K562 (cell line): Measurements from ENCODE around the gene STRN3. TPM values are rescaled to one million over a fixed set of nuclear protein-coding genes. Genes with fewer than 3 reads are reported as not detected.
A peak's percentile ranks its signal among the peaks of the same experiment; 100 is the strongest.

Experiments
- ATAC-seq: fragments of 200-7000 bp; cut with Tn5 transposase; 3 replicates; pipeline ENCODE4 v1.9.1; 2020; ENCODE audit warnings: moderate library complexity
- BruUV-seq: library from RNA; stranded (reverse); fragments of 400-500 nt; replicated peaks from 2 replicates; lab custom pipeline; 2021; lab: Mats Ljungman, UMichigan
- CTCF ChIA-PET: fragments of 300-600 bp; formaldehyde crosslinking; extraction: SDS; loops from one replicate; lab custom pipeline; 2021; ENCODE audit warnings: low intra/inter-chr PET ratio; lab: Yijun Ruan, JAX
- POLR2A ChIA-PET: fragments of 300-600, 350-650 bp; sonication (Branson Sonifier 250); formaldehyde crosslinking; extraction: SDS; loops from one replicate; lab custom pipeline; 2021; ENCODE audit warnings: antibody characterized with exemption, inconsistent platforms; lab: Yijun Ruan, JAX
- DNase-seq, 4 experiments: peaks; one replicate each; pipeline versions ENCODE4 v3.0.0 to v3.0.0-alpha.2; 2011 to 2018; ENCODE audit warnings: low spot score in 3 of 4, mixed read lengths in 3 of 4; ENCODE audit errors: extremely low read depth in 1 of 4
- FAIRE-seq: peaks from 2 replicates; lab custom pipeline; 2011; peaks lifted over from hg19 to GRCh38; lab: Jason Lieb, UNC
- H2AFZ ChIP-seq: 2 replicates; pipeline ENCODE4 v1.6.0; 2011; ENCODE audit warnings: low read depth, low read length, control low read depth, inconsistent platforms
- H3K27ac ChIP-seq: fragments of 200-600 bp; 3 replicates; pipeline ENCODE4 v1.8.0; 2011; ENCODE audit warnings: low read depth, mild to moderate bottlenecking, control low read depth, inconsistent platforms, low read length, moderate library complexity, mixed read lengths; ENCODE audit errors: extremely low read depth
- H3K27me3 ChIP-seq, 2 experiments: fragments of 300-600 bp in 1 of 2; 2 replicates in 1 of 2; 3 replicates in 1 of 2; pipeline versions ENCODE4 v1.6.0 to v1.8.0; 2011; ENCODE audit warnings: inconsistent platforms in 2 of 2, low read length in 2 of 2, mild to moderate bottlenecking in 1 of 2, mixed read lengths in 1 of 2, moderate library complexity in 1 of 2; ENCODE audit not compliant: control insufficient read depth in 2 of 2, insufficient read depth in 2 of 2
- H3K36me3 ChIP-seq: fragments of 300-600 bp; 3 replicates; pipeline ENCODE4 v1.8.0; 2011; ENCODE audit warnings: mild to moderate bottlenecking, low read length, inconsistent platforms; ENCODE audit not compliant: control insufficient read depth, insufficient read depth
- H3K4me1 ChIP-seq, 2 experiments: fragments of 200-600 bp in 1 of 2; replicated peaks in 1 of 2; 2 replicates in 1 of 2; 3 replicates in 1 of 2; pipeline versions ENCODE4 v1.5.1 to v1.8.0; 2011; ENCODE audit warnings: inconsistent platforms in 2 of 2, low read length in 2 of 2, mild to moderate bottlenecking in 1 of 2, mixed read lengths in 1 of 2, moderate library complexity in 1 of 2; ENCODE audit not compliant: control insufficient read depth in 2 of 2, insufficient read depth in 2 of 2
- H3K4me2 ChIP-seq: 2 replicates; pipeline ENCODE4 v1.6.1; 2011; ENCODE audit warnings: low read length, control low read depth, inconsistent platforms, mixed read lengths; ENCODE audit not compliant: insufficient read depth
- H3K4me3 ChIP-seq: fragments of 200-600 bp; sonication (generic), shearing (Covaris generic); 2 replicates; pipeline ENCODE4 v1.5.1; 2016; ENCODE audit warnings: control low read depth, inconsistent platforms
- H3K79me2 ChIP-seq: fragments of 200-600 bp; 3 replicates; pipeline ENCODE4 v1.8.0; 2011; ENCODE audit warnings: low read length, inconsistent platforms; ENCODE audit not compliant: control insufficient read depth, insufficient read depth
- H3K9ac ChIP-seq, 2 experiments: 2 replicates each; pipeline versions ENCODE4 v1.6.0 to v1.6.1; 2011; ENCODE audit warnings: low read depth in 2 of 2, low read length in 2 of 2, control low read depth in 1 of 2, inconsistent platforms in 1 of 2, mild to moderate bottlenecking in 1 of 2, mixed read lengths in 1 of 2; ENCODE audit not compliant: insufficient read depth in 1 of 2
- H3K9me1 ChIP-seq: one replicate; pipeline ENCODE4 v1.6.0; 2011; ENCODE audit warnings: inconsistent platforms, mild to moderate bottlenecking, low read length, moderate library complexity; ENCODE audit not compliant: control insufficient read depth, insufficient read depth
- H3K9me3 ChIP-seq: replicated peaks from 2 replicates; pipeline ENCODE4 v1.5.1; 2011; ENCODE audit warnings: low read depth, low read length, inconsistent platforms; ENCODE audit not compliant: control insufficient read depth, insufficient read depth
- H4K20me1 ChIP-seq: replicated peaks from 2 replicates; pipeline ENCODE4 v1.6.1; 2011; ENCODE audit warnings: low read length, inconsistent platforms, mixed read lengths; ENCODE audit not compliant: control insufficient read depth, insufficient read depth
- ATF7 ChIP-seq: fragments of 450-650 bp; IDR thresholded peaks from 2 replicates; pipeline ENCODE4 v1.7.1; 2014; ENCODE audit warnings: mild to moderate bottlenecking, moderate library complexity
- FOXP1 ChIP-seq: sonication (generic); formaldehyde crosslinking; IDR thresholded peaks from 2 replicates; pipeline ENCODE4 v1.8.0; 2022; ENCODE audit warnings: mild to moderate bottlenecking, missing genetic modification reagents
- GTF2A2 ChIP-seq: IDR thresholded peaks from 2 replicates; pipeline ENCODE4 v1.6.1; 2016; ENCODE audit warnings: mild to moderate bottlenecking, missing genetic modification characterization, missing compliant biosample characterization
- HOXB6 ChIP-seq: fragments of 250-450 bp; sonication (Bioruptor Pico); IDR thresholded peaks from 2 replicates; pipeline ENCODE4 v1.5.1; 2022; ENCODE audit warnings: mild to moderate bottlenecking, borderline replicate concordance
- NR2C1 ChIP-seq, 2 experiments: fragments of 450-650 bp; IDR thresholded peaks; 2 replicates each; pipeline ENCODE4 v1.6.1; 2017; ENCODE audit warnings: mild to moderate bottlenecking in 2 of 2, antibody characterized with exemption in 1 of 2, inconsistent platforms in 1 of 2, missing compliant biosample characterization in 1 of 2, missing genetic modification characterization in 1 of 2
- NR2F6 ChIP-seq: fragments of 450-650 bp; formaldehyde crosslinking; IDR thresholded peaks from 2 replicates; pipeline ENCODE4 v1.4.0; 2020; ENCODE audit warnings: mild to moderate bottlenecking
- PKNOX1 ChIP-seq: fragments of 450-650 bp; IDR thresholded peaks from 2 replicates; pipeline ENCODE4 v1.6.1; 2016
- PPARD ChIP-seq: fragments of 250-450 bp; sonication (Bioruptor Pico); IDR thresholded peaks from 2 replicates; pipeline ENCODE4 v1.8.0; 2022; ENCODE audit warnings: inconsistent platforms, mild to moderate bottlenecking, moderate library complexity
- SMARCB1 ChIP-seq: IDR thresholded peaks from 2 replicates; pipeline ENCODE4 v1.6.1; 2011; ENCODE audit warnings: improper control_type of control experiment, low read depth; ENCODE audit not compliant: insufficient read length
- TRIM28 ChIP-seq: fragments of 450-650 bp; IDR thresholded peaks from 2 replicates; pipeline ENCODE4 v1.6.1; 2017
- WGBS: fragments of 100-300 bp; shearing (Covaris generic); methylation state at CpG from one replicate; pipeline ENCODE4 v1.1.6; 2016; ENCODE audit warnings: low coverage, mixed read lengths; ENCODE audit not compliant: insufficient coverage; ENCODE audit errors: missing lambda C conversion rate; 5-methylcytosine and 5-hydroxymethylcytosine counted together
- in situ Hi-C: fragments of 300-500 bp; cut with MboI; formaldehyde crosslinking; loops from 4 replicates; pipeline ENCODE4 v1.15.0; 2018; ENCODE audit warnings: inconsistent platforms, mixed read lengths
- intact Hi-C: fragments of 100-400 bp; cut with micrococcal nuclease; formaldehyde crosslinking; loops from 2 replicates; pipeline ENCODE4 v1.14.2; 2022
- polyA plus RNA-seq, 8 experiments: library from polyadenylated mRNA; depleted of rRNA in 4 of 8; stranded (reverse) in 5 of 8; unstranded in 3 of 8; fragments of >200 nt; fragmentation: Nextera tagmentation in 2 of 8; fragmentation: Illumina TruSeq in 1 of 8; extraction: Ambion mirVana in 2 of 8; extraction: Trizol in 1 of 8; gene quantifications; 2 replicates each; pipeline versions ENCODE4 v1.2.1 to v1.2.3, GENCODE V29; 2011 to 2014; ENCODE audit warnings: inconsistent platforms in 1 of 8, missing spikeins in 1 of 8
- total RNA-seq, 7 experiments: library from RNA; depleted of rRNA in 6 of 7; stranded (reverse); fragments of >200 nt in 6 of 7; fragmentation: Illumina TruSeq in 2 of 7; extraction: Trizol in 2 of 7; gene quantifications; 2 replicates each; pipeline versions ENCODE4 v1.2.1 to v1.2.3, GENCODE V29; 2011 to 2021; ENCODE audit warnings: low replicate concordance in 1 of 7

The STRN3 gene
- total and polyA plus RNA-seq, 9 of the 15 experiments (the other 6 are each of a cell fraction or from before 2014, with no cell fraction given), result 5.9 to 29.1 (median 16.0) TPM

GRCh38 chr14:30873308-30874119 is 152.7 kb downstream of the STRN3 start (continued):
- no peak for TF ChIP-seq HOXB6 (CRISPR knock-in tag)
- 0 out of 2 replicates have a peak, but pooled peaks have one; percentile 6 for TF ChIP-seq PKNOX1

GRCh38 chr14:30872602-30873001 is 153.6 kb downstream of the STRN3 start:
- no peak overlapping the region for H3K4me3 ChIP-seq
- peaks cover 15 to 22% of the 10 kb centered on the region in 2 experiments; a peak in 4 of 5 replicates for H3K4me1 ChIP-seq

More at GRCh38 chr14:30872602-30873001, 153.6 kb downstream of the STRN3 start:
- FAIRE-seq, result no peak
- peaks cover 13% of the 10 kb centered on the region; the same call in 2 of the 3 replicates for H3K36me3 ChIP-seq
- no peak for DNase-seq
- H3K27ac ChIP-seq, result no peak overlapping the region
- no peaks in the 10 kb centered on the region for H3K27me3 ChIP-seq
- in situ Hi-C loops (no loop called here), intact Hi-C loops (loop anchor here (5.0 kb wide), 1 partner anchor 110 kb away; no protein-coding TSS in a partner anchor)
- ATAC-seq, result no peak
- BruUV-seq, result no TSS peak
- peak overlapping the region; percentile 97 for H2AFZ ChIP-seq
- H3K79me2 ChIP-seq, result peaks cover 32% of the 10 kb centered on the region
- no peaks in the 10 kb centered on the region for H3K9me3 ChIP-seq
- ChIA-PET CTCF (no interaction called here), POLR2A (no interaction called here)
- peak overlapping the region; percentile 18; the same call in 1 of the 2 replicates for H3K4me2 ChIP-seq
- no peaks in the 10 kb centered on the region for H4K20me1 ChIP-seq
- peak overlapping the region in 1 of 2 experiments; percentile 82; a peak in 2 of 4 replicates for H3K9ac ChIP-seq
- H3K9me1 ChIP-seq, result no peaks in the 10 kb centered on the region
- WGBS, result 40% methylated on average over 1 of the region's 1 CpG
- TF ChIP-seq ATF7, result no peak
- no peak for TF ChIP-seq FOXP1 (CRISPR knock-in tag)
- no peak for TF ChIP-seq GTF2A2 (tag)
- TF ChIP-seq NR2C1 (IDR thresholded peaks at IDR 0.05), result no peak
- TF ChIP-seq NR2C1 (tag; IDR thresholded peaks at IDR 0.05), result no peak
- no peak for TF ChIP-seq TRIM28
- no peak for TF ChIP-seq SMARCB1
- TF ChIP-seq PPARD (CRISPR knock-in tag), result no peak
- no peak for TF ChIP-seq NR2F6 (CRISPR knock-in tag)
